M059J (cell line): ENCODE measurements around the gene SLX1A. TPM values are rescaled to one million over a fixed set of nuclear protein-coding genes. Genes with fewer than 3 reads are reported as not detected.
"Not testable (repeated sequence)": the region's sequence is repeated elsewhere in the genome, so short reads cannot be mapped to it uniquely, and the experiment has no call there.

Source experiments
- DNase-seq: peaks from one replicate; pipeline ENCODE4 v3.0.0-alpha.2; 2012; ENCODE audit warnings: low read depth
- total RNA-seq: library from RNA; depleted of rRNA; stranded (reverse); fragments of >200 nt; shearing (Covaris generic); gene quantifications from 2 replicates; pipeline ENCODE4 v1.2.3, GENCODE V29; 2014

SLX1A gene
- total RNA-seq, 1 experiment from 2014 or later, result 48.2 TPM

DNA sequence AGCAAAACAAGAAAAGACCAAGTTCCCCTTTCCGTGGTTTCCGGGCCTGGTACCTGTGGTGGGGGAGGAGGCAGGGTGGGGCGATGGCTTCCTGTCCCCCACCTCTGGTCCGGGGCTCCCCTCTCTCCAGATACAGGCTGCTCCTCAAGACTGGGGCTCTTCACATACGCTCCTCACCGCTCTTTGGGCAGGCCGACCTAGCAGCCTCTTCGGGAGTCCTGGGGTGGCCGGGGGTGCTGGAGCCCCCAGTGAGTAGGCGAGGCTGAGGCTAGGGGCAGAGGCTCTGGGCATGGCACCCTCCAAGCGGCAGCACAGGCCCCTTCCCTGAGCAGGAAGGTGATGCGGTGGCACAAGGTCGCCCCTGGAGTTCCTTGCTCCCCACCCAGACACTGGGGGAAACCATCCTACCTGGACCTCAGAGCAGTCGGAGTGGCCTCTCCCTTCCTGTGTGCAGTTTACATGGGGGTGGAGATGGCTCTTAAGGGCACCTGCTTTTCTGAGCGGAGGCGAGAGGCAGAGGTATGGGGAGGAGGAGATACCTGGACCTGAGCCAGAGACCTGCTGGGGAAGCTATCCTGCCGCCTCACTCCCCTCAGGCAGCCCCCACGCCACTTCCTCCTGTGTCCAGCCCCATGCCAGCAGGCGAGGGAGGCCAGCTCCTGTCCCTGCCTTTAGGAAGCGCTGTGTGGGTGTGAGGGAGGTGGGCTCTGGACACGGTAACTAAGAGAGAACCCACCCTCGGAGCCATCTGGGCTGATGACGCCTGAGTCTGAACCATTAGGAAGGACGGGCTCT, 9.4 kb upstream of the SLX1A start:
- no peak for DNase-seq

DNA sequence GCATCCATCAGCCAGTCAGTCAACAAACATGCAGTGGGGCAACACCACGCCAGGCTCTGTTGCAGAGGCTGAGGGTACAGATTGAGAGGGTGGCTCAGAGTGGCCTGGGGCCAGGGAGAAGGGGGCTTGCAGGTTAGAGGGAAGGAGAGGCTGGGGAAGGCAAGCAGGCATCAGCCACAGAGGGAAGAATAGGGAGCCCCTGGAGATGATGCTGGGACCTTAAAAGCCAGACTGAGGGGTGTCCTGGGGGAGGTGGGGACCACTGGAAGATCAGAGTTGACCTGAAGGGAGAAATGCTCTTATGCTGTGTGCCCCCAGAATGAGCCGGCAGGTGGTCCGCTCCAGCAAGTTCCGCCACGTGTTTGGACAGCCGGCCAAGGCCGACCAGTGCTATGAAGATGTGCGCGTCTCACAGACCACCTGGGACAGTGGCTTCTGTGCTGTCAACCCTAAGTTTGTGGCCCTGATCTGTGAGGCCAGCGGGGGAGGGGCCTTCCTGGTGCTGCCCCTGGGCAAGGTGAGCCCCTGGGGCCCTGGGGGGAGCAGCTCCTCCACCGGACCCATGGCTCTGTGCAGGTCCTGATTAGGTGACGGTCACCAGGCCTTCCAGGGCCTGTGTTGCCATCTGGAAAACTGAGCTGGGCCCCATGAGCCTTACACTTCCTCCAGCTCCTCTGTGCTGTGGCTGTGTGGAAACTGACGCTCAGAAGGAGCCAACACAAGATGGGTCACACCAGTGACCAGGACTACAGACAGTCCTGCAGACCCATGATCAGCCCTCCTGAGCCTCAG, 8.6 kb upstream of the SLX1A start:
- DNase-seq, result no peak

DNA sequence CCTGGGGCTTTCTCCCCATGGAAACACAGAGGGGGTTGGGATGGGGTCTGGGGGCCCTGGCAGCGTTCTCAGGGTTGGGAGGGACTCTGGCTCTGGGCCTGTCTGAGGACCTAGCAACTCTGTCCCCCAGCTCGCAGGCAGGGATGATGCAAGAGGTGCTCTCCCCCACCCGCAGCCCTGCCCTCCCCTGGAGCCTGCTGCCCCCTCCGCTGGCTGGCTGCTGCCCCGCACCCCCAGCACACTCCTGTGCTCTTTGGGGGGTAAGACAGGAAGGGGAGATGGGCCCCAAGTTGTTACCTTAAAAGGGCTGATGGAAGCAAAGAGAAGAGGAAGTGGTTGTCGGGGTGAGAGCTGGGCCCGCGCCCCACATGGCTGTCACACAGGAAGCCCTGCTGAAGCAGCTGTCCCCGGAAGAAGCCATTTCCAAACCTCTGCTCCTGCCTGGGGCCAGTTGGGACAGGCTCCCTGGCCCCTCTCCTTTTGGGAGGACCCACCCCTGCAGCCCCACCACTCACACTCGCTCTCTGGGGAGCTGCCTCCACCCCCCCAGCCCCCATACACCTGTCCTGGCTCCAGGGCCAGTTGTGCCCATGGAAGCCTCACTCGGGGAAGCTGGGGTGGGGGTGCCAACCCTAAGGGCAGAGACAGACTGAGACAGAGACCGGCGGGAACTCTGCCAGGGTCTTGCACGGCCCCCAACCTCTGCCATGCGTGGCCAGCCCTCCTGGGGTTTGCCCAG, 7.8 kb upstream of the SLX1A start:
- DNase-seq, result no peak

DNA sequence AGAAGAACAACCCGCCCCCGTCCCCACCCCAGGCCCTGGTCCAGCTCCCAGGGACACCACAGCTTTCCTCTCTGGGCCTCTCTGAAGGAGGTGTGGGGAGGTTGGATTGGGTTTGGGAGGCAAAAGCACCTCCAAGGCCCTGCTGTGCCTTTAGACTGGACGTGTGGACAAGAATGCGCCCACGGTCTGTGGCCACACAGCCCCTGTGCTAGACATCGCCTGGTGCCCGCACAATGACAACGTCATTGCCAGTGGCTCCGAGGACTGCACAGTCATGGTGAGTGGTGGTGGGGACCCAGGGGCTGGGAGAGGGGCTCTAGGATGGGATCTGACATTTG, 7.3 kb upstream of the SLX1A start:
- DNase-seq, result no peak

DNA sequence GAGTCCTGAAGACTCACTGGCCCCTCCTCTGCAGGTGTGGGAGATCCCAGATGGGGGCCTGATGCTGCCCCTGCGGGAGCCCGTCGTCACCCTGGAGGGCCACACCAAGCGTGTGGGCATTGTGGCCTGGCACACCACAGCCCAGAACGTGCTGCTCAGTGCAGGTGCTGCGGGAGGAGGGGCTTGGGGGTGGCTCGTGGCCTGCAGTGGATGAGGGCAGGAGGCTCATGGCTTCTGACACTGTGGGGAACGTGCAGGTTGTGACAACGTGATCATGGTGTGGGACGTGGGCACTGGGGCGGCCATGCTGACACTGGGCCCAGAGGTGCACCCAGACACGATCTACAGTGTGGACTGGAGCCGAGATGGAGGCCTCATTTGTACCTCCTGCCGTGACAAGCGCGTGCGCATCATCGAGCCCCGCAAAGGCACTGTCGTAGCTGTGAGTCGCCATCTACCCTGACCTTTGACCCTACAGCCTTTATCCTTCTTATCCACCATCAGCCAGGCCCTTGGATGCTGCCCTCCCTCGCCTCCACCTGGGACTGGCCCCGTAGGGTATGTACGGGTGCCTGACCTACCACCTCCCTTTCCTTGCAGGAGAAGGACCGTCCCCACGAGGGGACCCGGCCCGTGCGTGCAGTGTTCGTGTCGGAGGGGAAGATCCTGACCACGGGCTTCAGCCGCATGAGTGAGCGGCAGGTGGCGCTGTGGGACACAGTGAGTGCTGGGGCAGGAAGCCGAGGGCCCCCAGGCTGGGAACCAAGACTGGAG, 6.7 kb upstream of the SLX1A start:
- DNase-seq, result no peak

DNA sequence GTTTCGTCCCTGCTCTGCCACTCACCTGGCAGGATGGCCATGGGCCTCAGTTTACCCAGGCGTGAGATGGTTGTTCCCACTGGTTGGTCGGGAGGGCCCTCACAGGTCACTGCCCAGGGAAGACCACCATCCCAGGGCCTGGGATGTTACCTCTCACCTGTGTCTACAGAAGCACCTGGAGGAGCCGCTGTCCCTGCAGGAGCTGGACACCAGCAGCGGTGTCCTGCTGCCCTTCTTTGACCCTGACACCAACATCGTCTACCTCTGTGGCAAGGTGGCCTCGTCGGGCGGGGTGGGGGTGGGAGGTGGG, 6.2 kb upstream of the SLX1A start:
- no peak for DNase-seq

DNA sequence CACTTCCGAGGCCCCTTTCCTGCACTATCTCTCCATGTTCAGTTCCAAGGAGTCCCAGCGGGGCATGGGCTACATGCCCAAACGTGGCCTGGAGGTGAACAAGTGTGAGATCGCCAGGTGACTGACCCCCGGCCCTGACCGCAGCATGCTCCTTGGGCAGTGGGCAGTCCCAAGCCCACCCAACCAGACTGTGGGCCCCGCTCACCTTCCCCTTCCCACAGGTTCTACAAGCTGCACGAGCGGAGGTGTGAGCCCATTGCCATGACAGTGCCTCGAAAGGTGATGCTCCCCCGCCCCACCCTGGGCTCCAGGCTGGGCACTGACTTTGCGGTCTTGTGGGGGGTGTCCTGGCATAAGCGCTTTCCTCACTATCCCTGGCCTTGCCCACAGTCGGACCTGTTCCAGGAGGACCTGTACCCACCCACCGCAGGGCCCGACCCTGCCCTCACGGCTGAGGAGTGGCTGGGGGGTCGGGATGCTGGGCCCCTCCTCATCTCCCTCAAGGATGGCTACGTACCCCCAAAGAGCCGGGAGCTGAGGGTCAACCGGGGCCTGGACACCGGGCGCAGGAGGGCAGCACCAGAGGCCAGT, 5.6 kb upstream of the SLX1A start:
- DNase-seq, result no peak

DNA sequence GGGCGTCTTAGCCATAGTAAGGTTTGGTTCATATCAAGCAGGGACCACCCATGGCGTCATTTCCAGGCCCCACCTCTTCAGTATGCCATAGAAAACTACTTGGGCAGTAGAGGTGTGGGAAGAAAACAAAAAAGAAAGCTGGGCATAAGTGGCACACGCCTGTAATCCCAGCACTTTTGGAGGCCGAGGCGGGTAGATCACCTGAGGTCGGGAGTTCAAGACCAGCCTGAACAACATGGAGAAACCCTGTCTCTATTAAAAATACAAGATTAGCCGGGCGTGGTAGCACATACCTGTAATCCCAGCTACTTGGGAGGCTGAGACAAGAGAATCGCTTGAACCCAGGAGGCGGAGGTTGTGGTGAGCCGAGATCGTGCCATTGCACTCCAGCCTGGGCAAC, 2.5 kb upstream of the SLX1A start:
- not testable (repeated sequence) for DNase-seq

DNA sequence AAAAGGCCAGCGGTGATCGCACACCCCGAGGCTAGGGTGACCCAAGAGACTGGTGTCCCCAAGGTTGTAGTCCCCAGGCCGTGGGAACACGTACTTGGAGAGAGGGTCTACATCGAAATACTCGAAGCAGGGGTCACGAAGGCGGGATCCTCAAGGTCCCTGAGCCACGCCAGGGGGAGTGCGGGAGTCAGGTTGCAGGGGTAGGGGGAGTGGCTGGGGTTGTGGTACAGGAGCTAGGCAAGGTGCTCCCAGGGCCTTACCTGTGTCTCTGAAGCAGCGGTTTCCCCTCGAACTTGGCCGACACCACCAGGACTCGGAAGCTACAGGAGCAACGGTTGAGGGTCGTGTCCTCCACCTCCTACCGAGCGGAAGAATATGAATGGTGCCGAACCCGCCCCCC, 577 bp upstream of the SLX1A start:
- not testable (repeated sequence) for DNase-seq

DNA sequence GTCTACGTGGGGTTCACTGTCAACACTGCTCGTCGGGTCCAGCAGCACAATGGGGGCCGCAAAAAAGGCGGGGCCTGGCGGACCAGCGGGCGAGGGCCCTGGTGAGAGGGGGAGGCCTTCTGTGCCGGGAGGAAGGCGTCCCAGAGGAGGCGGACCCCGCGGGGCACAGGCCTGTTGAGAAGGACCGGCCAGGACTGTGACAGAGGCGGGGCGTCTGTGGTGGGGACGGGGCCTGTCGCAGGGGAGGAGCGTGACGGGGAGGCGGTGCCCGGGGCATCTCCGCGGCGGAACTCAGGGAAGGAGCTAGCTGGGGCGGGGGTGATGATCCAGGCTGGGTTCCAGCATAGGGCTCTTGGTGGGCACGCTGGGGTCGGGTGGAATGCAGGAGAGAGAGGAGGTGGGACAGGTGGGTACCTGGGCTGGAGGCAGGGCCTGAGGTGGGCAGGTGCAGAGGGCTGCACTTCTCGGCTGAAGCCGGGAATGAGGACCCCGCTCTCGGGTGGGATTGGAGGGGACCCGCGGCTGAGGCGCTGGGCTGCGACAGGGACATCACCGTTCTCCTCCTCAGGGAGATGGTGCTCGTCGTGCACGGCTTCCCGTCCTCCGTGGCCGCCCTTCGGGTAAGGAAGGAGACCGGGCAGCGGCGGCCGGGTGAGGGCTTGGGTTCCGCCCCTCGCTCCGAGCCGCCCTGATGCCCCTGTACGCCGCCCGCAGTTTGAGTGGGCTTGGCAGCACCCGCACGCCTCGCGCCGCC, 674 bp downstream of the SLX1A start:
- DNase-seq, result not testable (repeated sequence)

DNA sequence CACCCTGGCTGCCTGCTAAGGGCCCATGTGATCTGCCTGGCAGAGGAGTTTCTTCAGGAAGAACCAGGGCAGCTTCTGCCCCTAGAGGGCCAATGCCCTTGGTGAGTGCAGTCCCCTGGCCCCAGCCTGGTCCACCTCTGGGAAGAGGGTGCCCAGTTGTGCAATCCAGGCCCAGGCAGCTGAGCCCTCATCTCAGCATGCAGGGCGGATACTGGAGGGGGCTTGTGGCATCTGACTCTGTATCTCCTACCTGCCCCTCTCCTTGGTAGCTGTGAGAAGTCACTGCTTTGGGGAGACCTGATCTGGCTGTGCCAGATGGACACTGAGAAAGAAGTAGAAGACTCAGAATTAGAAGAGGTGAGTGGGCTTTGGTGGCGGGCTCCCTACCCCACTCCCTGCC, 3.3 kb downstream of the SLX1A start:
- DNase-seq, result not testable (repeated sequence)

DNA sequence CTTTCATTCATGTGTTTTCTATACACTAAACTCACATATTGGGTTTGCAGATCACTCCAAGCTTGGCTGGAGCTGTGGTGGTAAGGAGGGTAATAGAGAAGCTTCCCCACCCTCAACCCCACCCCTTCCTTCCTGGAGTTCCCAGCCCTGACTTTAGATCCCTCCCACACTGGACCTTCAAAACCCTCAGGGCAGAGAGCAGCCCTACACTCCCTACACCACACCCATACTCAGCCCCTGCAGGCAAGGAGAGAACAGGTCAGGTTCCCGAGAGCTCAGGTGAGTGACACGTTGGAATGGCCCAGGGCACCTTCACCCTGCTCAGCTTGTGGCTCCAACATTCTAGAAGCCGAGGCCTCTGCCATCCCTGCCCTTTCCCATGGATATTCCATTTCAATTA, 5.4 kb downstream of the SLX1A start, which contains the start of gene SULT1A3:
SULT1A3 (plus strand) TSS at position 207 of the 400 bp plus-strand sequence. CDS start 1,474 bp downstream, outside the sequence.
- not testable (repeated sequence) for DNase-seq

DNA sequence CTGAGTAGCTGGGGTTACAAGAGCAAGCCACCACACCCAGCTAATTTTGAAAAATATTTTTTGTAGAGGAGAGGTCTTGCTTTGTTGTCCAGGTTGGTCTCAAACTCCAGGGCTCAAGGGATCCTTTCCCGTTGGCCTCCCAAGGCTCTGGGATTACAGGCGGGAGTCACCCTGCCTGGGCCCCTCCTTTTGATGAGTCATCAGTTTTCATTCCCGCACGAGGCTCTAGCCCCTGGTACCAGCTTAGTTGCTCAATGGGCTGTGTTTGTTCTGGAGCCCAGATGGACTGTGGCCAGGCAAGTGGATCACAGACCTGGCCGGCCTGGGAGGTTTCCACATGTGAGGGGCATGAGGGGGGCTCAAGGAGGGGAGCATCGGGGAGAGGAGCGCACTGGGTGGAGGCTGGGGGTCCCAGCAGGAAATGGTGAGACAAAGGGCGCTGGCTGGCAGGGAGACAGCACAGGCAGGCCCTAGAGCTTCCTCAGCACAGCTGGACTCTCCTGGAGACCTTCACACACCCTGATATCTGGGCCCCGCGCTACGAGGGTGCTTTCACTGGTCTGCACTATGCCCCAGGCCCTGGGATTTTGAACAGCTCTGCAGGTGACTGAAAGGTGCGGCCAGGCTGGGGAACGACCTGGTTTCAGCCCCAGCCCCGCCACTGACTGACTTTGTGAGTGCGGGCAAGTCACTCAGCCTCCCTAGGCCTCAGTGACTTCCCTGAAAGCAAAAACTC, 6.1 kb downstream of the SLX1A start:
- not testable (repeated sequence) for DNase-seq

DNA sequence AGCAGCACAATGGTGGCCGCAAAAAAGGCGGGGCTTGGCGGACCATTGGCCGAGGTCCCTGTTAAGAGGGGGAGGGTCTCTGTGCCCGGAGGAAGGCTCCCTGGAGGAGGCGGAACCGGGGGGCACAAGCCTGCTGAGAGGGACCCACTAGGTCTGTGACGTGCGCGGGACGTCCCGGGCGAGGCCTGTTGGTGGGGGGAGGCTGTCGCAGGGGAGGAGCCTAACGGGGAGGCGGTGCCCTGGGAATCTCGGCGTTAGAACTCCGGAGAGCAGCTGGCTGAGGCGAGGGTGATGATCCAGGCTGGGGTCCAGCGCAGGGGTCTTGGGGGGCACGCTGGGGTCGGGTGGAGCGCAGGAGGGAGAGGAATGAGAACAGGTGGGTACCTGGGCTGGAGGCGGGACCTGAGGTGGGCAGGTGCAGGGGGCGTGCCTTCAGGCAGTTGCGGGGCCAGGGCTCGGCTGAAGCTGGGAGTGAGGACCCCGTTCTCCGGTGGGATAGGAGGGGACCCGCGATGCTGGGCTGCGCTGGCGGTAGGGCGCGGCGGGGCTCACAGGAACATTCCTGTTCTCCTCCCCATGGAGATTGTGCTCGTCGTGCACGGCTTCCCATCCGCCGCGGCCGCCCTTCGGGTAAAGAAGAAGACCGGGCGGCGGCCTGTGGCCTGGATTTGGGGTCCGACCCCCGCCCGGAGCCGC, 12.0 kb downstream of the SLX1A start:
- not testable (repeated sequence) for DNase-seq

DNA sequence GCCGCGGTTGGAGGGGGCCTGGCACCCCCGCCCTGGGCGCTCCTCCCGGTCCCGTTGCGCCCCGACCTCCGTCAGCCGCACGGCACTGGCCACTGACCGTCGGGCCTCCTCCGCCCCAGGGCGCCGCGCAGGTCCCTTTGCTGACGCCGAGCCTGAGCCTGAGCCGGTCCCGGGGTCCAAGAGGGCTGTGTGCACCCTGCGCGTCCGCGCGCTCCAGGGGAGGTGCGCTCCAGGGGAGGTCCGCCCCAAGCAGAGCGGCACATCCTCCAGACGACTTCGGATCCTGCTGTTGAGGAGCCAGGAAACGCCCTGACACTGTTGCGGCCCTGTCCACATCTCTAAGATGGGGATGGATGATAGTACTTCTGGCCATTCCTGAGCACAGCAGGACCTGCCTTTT, 12.6 kb downstream of the SLX1A start:
- not testable (repeated sequence) for DNase-seq

DNA sequence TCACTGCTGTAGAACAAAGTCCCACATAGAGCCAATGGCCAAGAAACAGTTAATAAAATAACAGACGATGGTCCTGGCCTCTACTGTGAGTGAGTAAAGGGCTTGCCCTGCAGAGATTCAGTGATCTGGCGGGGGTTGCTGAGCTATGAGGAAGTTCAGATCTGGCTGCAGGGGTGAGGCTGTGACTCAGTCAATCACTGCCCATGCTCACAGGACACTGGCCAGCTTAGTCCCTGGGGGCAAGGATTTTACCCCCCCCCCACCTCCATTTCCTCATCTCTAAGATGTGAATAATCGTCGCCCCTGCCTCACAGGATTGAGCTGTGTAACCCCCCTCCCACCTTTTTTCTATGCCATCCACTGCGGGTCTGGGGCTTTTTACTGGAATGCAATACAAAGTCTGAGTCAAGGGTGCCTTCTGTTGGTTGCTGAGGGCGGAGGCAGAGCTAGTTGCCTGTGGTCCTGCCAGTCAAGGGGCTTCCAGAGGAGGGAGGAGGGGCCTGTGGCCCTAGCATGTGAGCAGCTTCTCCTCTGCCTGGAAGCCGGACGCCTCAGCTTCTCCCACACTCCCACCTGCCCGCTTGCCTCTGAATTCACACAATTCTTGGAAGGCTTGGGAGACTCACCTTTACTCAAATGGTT, 13.5 kb downstream of the SLX1A start:
- not testable (repeated sequence) for DNase-seq

DNA sequence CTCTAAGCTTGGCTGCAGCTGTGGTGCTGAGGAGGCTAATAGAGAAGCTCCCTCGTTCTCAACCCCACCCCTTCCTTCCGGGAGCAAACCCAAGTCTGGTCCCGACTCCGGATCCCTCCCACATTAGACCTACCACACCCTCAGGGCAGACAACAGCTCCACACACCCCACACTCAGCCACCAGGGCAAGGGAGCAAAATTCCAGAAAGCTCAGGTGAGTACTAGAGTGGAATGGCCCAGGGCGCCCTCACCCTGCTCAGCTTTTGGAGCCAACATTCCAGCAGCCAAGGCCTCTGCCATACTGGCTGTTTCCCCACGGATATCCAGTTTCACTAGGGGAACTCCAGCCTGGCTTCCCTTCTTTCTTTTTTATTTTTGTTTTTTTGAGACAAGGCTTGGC, 15.4 kb downstream of the SLX1A start:
- DNase-seq, result not testable (repeated sequence)

DNA sequence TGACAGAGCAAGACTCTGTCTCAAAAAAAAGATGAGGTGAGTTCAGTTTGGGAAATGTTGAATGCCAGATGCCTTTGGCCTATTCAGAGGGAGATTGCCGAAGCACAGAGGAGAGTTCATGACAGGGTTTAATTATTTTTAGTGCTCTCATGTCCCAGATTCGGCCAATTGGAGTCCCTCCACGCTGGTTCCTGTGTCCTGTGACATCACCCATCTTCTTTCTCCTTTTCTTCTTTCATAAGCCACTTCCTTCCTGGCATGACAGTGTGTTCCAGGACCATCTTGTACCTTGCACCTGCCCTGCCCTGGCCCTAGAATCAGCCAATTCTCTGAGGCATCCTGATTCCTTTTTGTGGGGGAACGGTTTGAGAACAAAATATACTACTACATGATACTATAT, 17.7 kb downstream of the SLX1A start:
- DNase-seq, result not testable (repeated sequence)

DNA sequence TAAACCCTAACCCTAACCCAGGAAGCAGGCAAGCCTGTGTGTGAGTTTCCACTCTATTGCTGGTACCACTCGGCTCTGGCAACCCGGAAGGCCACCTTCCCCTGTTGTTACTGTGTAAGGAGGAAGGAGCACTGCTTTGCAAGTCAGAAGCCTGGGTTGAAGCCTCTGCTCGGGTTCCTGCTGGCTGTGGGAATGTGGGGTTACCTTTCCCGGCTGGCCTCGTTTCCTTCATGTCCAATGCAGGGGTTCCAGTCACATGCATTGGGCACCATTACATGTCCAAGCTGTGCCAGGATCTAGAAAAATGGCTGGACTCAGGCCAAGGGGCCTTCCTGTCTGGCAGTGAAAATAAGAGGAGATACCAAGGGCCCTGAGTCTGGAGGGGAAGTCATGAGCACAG, 23.4 kb downstream of the SLX1A start:
- DNase-seq, result not testable (repeated sequence)
